Stimulated activated CD4-positive, alpha-beta T cell treated with anti-CD3 and anti-CD28 coated beads, Interleukin-2, amount 100 ng/mL, for 48 hours (primary cell): Measurements from ENCODE around the gene ERMN.
A peak's percentile ranks its signal among the peaks of the same experiment; 100 is the strongest.
"Not testable (repeated sequence)": the region's sequence is repeated elsewhere in the genome, so short reads cannot be mapped to it uniquely, and the experiment has no call there.

Experiments
- DNase-seq, 2 donors: peaks; one replicate each; pipeline ENCODE4 v3.0.0-alpha.2; 2020

ERMN gene, protein sequence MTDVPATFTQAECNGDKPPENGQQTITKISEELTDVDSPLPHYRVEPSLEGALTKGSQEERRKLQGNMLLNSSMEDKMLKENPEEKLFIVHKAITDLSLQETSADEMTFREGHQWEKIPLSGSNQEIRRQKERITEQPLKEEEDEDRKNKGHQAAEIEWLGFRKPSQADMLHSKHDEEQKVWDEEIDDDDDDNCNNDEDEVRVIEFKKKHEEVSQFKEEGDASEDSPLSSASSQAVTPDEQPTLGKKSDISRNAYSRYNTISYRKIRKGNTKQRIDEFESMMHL

GRCh38 chr2:157325786-157326185, at the start of gene ERMN:
ERMN (minus strand) TSS chr2:157325824; CDS start chr2:157325642, 182 bp downstream.
- DNase-seq: no peak

DNA sequence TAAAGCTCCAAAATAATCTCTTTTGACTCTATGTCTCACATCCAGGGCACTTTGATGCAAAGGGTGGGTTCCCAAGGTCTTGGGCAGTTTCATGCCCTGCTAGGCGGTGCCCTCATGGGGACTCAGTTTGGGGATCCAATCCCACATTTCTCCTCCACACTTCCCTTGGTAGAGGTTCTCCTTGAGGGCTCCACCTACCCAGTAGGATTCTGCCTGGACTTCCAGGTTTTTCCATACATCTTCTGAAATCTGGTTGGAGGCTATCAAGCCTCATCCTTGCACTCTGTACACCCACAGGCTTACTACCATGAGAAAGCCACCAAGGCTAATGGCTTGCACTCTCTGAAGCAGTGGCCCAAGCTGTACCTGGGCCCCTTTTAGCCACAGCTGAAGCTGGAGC, 49.8 kb upstream of the ERMN start:
- DNase-seq: no peak

DNA sequence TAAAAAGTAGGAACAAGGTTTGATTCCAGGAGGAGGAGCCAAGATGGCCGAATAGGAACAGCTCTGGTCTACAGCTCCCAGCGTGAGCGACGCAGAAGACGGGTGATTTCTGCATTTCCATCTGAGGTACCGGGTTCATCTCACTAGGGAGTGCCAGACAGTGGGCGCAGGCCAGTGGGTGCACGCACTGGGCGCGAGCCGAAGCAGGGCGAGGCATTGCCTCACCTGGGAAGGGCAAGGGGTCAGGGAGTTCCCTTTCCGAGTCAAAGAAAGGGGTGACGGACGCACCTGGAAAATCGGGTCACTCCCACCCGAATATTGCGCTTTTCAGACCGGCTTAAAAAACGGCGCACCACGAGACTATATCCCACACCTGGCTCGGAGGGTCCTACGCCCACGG, 42.9 kb upstream of the ERMN start:
- not testable (repeated sequence) for DNase-seq

- DNase-seq: no peak
Measured at GRCh38 chr2:157367704-157368103, 42.1 kb upstream of the ERMN start.

- DNase-seq: no peak
Measured at GRCh38 chr2:157364257-157364974, 38.8 kb upstream of the ERMN start.

DNA sequence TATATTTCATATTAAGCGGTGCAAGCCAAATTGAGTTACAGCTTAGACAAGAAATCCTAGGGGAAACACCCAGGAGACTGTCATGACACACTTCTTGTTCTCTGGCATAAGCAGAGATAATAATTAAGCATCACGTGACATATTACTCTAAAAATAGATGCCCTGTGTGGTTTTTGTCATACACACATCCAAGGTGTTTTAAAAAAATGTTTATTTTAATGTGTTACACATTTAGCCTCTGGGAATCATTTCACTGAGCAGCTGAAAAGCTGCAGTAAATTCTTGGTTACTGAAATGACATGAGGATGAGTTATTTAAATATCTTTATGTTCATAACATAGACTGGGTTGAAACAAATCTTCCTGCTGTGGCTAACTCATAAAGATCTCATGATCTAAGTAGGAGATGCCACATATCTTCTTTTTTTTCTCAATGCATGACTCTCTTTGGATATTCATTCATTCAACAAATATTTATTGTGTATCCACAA, 38.0 kb upstream of the ERMN start:
- DNase-seq: no peak

- no peak for DNase-seq
Measured at GRCh38 chr2:157362627-157363026, 37.0 kb upstream of the ERMN start.

DNA sequence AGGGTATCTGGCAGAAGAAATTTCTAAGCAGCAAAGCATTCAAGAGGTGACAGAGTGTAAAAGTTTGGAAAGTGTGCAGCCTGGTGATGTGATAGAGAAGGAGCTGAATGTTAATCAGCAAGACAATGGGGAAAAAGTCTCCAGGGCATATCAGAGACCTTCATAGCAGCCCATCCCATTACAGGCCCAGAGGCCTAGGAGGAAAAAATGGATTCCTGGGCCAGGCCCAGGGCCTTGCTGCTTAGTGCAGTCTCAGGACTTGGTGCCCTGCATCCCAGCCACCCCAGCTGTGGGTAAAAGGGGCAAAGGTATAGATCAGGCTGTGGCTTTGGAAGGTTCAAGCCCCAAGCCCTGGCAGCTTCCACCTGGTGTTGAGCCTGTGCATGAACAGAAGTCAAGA, 35.9 kb upstream of the ERMN start:
- no peak for DNase-seq

DNA sequence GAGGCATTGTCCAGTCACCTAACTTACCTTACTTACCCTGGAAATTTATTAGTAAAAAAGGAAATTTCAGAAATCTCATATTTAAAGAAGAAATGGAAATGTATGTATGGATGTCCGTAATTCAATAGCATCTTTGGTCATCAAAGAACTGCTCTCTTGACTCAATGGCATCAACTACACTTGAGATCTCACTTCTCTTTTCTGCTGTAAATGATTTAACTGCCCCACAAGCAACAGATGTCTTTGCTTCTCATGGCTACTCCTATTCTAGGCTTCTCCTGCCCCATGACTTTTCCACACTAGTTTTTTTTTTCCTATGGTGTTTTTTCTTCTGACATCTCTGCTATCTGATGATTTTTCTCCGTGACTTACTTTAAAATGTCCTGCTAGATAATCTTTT, 34.0 kb upstream of the ERMN start:
- DNase-seq: no peak

- DNase-seq: no peak
Measured at GRCh38 chr2:157355618-157356017, 30.0 kb upstream of the ERMN start.

DNA sequence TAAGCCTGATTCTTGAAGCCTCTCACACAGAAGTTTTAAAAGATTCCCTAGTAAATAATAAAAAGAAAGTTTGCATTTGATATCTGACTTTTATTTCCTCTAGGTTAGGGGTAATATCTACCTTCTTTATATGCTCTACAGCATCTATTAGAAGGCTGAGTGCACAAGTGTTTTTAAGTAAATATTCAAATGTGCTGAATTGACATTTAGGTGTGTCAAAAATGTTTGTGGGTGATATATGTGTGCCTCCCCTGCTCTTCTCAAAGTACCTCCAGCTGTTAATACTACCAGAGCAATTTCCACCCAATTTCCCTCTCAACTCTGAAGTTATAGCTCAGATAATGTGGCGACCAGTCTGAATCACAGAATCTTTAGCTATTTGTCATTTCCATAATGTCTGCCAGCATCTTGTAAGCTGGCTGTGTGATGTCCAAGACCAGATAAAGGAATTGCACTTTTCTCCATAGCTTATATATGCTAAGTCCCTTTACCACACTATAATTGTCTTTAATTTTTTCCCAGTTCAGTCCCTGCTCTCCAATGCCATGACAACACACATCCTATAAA, 24.4 kb upstream of the ERMN start:
- no peak for DNase-seq

GRCh38 chr2:157348291-157348921, 22.8 kb upstream of the ERMN start:
- DNase-seq: no peak

DNA sequence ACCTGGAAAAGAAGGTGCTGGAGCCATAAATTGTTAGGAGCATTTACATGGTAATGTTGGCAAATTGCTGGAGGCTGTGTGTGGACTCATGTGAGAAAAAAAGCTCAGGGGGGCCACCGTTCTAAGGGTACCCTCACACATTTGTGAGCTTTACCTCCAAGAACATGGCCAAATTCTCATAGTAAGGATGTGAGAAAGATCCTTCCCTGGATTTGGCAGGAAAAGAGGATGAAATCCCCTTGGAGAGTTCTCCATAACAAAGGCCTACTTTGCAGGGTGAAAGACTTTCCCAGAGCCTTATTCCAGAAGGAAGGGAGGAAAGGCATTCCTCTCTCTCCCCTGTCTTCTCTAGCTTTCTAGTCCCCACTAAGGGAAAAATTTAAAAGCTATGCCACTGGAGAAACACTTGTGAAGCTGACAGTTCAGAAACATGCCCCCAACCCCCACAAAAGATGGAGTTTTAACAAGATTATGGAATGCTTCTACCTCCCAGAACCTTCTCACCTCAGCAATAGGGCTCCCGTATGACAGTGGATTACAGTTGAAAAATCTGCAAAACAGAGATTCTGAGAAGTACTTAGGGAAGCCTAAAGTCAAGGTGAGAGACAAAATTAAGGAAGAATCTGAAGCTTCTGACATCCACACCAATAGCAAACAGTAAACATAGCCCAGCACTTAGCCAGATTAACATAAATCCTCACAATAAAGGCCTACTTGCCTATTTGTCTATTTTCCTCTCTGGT, 20.2 kb upstream of the ERMN start:
- no peak for DNase-seq

- not testable (repeated sequence) for DNase-seq
Measured at GRCh38 chr2:157341381-157341780, 15.8 kb upstream of the ERMN start.

DNA sequence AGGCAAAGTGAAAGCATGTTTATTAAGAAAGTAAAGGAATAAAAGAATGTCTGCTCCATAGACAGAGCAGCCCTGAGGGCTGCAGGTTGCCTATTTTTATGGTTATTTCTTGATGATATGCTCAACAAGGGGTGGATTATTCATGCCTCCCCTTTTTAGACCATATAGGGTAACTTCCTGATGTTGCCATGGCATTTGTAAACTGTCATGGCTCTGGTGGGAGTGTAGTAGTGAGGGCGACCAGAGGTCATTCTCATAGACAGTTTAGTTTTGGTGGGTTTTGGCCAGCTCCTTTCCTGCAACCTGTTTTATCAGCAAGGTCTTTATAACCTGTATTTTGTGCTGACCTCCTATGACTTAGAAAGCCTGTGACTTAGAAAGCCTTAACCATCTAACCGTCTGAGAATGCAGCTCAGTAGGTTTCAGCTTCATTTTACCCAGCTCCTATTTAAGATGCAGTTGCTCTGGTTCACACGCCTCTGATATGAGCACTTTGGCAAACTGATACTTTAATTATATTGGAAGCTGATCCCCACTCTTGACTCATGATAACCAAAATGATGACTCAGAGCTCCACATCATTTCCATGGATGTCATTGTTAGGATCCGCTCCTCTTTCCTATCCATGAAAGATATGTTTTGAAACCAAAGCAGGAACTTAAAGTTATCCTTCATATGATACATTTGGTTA, 14.5 kb upstream of the ERMN start:
- no peak for DNase-seq

DNA sequence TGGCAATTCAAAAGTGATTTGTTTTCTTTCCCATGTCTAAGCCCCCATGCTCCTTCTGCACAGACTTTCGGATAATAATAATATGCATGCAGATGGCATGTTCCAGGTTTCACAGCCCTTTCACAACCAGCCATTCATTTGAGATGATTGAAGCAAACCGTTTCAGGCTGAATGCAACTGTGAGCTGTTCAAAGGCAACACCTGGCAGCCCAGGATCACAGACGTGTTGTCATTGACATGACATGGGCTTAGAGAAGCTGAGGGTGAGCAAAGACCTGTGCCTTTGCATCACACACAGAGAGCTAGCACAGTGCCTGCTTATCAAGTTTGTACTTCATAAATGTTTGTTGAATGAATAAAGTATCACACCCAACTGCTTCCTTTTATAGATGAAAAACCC, 12.4 kb upstream of the ERMN start:
- no peak for DNase-seq

GRCh38 chr2:157336137-157337010, 10.8 kb upstream of the ERMN start:
- peak; percentile 46 to 57 for DNase-seq

DNA sequence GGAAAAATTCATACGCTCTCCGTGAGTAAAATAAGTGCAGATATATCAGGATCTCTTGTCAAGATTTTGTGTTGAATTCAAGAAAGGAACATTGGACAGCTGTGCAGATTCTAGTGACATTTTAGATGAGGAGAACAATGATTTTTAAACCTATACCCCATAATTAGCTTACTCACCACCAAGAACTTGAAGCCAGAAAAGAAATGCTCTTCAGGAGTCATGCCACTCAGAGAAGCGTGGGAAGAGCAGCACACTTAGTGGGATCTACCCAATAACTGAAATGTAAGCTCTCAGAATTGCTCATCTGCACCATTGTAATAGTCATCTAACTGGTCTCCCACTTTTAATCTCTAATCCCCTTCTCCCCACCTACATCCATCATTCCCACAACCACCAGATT, 9.2 kb upstream of the ERMN start:
- no peak for DNase-seq

DNA sequence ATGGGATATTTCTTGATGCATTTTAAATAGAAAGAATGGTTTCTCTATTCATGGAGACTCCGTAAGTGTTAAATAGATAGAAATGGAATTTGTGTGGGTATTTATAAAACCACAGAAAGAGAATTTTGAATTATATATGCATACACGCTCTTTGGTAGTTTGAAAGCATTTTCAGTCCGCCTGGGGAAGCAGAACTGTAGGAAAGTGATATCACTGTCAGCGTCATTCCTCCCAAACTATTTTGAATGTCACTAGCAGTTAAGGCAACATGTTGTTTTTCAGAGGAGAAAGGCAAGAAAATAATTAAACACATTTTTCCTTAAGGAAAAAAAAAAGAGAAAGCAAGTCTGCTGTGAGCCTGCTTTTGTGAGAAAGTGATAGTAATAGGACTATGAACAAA, 8.7 kb upstream of the ERMN start:
- no peak for DNase-seq

DNA sequence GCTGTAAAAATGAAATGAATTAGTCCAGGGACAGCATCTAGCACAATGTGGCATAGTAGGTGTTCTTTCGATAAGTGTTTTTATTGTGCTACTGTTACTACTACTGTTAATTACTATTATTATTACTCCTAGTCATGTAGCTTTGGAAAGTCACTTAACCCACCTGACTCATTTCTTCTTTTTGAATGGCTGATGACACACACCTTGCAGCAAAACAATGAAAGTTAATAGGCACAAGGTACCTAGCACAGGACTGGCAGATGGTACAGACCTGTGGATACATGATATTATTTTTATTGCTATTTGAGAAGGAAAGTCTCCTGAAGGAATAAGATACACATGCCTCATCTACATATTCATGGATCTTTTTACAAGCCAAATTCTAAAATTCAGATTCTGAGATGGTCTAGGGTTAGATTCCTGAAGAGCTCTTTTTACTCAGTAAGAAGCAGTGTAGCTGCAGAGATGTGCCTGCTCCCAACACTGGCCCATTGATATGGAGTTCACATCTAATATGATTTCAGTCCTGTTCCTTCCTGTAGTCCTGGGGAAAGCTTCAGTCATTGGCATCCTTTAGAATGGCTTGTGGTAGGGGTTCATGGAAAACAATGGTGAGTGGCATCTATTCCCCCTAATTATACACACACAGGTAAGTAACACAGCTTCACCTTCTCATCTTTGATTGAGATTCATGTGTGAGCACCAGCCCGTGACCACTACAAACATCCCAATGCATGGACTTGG, 7.9 kb upstream of the ERMN start:
- no peak for DNase-seq

DNA sequence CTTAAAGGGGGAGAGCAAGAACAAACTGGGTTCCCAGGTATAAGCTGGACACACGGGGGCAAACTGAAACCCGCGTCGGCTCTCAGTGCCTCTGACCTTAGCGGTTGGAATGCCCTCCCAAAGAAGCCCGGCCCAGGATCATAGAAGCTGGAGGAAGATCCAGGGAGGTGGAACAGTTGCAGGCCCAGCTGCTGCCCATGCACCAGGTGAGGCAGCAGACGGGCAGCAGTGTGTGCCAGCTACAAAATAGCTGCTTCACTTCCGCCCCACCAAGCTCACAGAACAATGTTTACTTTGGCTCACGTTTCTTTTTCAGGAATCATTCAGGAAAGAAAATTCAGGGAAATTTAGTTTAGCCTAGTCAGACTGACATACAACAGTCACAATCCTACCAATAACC, 3.9 kb upstream of the ERMN start:
- DNase-seq: no peak
